Activated CD4-positive, alpha-beta memory T cell treated with anti-CD3 and anti-CD28 coated beads, Interleukin-2, amount 10 ng/mL, durations not matched to agents 7 days and 5 days (primary cell): Measurements from ENCODE around the gene ACTR3. TPM values are rescaled to one million over a fixed set of nuclear protein-coding genes. Genes with fewer than 3 reads are reported as not detected.
A peak's percentile ranks its signal among the peaks of the same experiment; 100 is the strongest.

ENCODE experiments used
- CTCF ChIA-PET: fragments of 350-600 bp; sonication (Branson Sonifier 250); formaldehyde crosslinking; loops from one replicate; lab custom pipeline; 2021; ENCODE audit warnings: antibody characterized with exemption, inconsistent platforms; lab: Charles Lee
- POLR2A ChIA-PET: fragments of 350-600 bp; sonication (Branson Sonifier 250); formaldehyde crosslinking; loops from one replicate; lab custom pipeline; 2021; ENCODE audit warnings: antibody characterized with exemption; lab: Charles Lee
- DNase-seq: peaks from one replicate; pipeline ENCODE4 v3.0.0-alpha.2; 2020
- H3K27ac Mint-ChIP-seq: one replicate; pipeline ENCODE4 v1.8.0; 2021; ENCODE audit warnings: mild to moderate bottlenecking, mixed read lengths
- H3K27me3 Mint-ChIP-seq: one replicate; pipeline ENCODE4 v1.8.0; 2021; ENCODE audit warnings: mixed read lengths
- H3K36me3 Mint-ChIP-seq: one replicate; pipeline ENCODE4 v1.8.0; 2021; ENCODE audit warnings: low read depth, mixed read lengths
- H3K4me1 Mint-ChIP-seq: one replicate; pipeline ENCODE4 v1.8.0; 2021; ENCODE audit warnings: mixed read lengths
- H3K4me3 Mint-ChIP-seq: one replicate; pipeline ENCODE4 v1.8.0; 2021; ENCODE audit warnings: mild to moderate bottlenecking, mixed read lengths
- H3K9me3 Mint-ChIP-seq: one replicate; pipeline ENCODE4 v1.8.0; 2021; ENCODE audit warnings: mixed read lengths
- total RNA-seq, 2 experiments: library from RNA; stranded (reverse); gene quantifications; one replicate each; pipeline ENCODE4 v1.2.3, GENCODE V29; 2021

Gene ACTR3
- total RNA-seq, 2 experiments from 2014 or later, result 580 to 592 TPM

DNA sequence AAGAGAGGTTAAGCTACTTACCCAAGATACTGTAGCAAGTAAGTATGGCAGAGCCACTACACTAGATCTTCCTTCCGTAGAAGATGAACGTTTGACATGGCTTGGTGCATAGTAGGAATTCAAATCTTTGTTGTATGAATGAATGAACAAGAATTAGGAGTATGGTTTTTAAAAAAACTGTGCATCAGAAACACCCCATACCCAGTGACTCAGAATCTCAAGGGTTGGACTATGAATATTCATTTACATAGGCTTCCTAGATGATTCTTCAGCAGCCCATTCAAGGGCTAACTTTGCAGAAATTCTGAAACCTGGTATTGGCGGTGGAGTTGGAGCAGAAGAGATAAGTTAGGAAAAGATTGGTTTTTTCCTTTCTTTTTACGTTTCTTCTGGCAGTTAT lies 5.4 kb downstream of the ACTR3 start:
- peaks cover 75% of the 10 kb centered on the region for H3K36me3 Mint-ChIP-seq
- ChIA-PET CTCF (interaction anchor here (1.2 to 2.1 kb wide), 2 partner anchors 19 to 139 kb away, joined by 5 to 8 read pairs; partner anchors contain the start of gene SLC35F5), POLR2A (interaction anchor here (1.0 to 4.1 kb wide), 5 partner anchors 9 to 139 kb away, joined by 3 to 29 read pairs (median 4); partner anchors contain the start of gene SLC35F5)
- DNase-seq, result no peak
- H3K27me3 Mint-ChIP-seq, result no peaks in the 10 kb centered on the region
- H3K4me3 Mint-ChIP-seq, result peak overlapping the region; percentile 99
- no peaks in the 10 kb centered on the region for H3K9me3 Mint-ChIP-seq
- peak overlapping the region; percentile 61 for H3K27ac Mint-ChIP-seq
- peaks cover 82% of the 10 kb centered on the region for H3K4me1 Mint-ChIP-seq

DNA sequence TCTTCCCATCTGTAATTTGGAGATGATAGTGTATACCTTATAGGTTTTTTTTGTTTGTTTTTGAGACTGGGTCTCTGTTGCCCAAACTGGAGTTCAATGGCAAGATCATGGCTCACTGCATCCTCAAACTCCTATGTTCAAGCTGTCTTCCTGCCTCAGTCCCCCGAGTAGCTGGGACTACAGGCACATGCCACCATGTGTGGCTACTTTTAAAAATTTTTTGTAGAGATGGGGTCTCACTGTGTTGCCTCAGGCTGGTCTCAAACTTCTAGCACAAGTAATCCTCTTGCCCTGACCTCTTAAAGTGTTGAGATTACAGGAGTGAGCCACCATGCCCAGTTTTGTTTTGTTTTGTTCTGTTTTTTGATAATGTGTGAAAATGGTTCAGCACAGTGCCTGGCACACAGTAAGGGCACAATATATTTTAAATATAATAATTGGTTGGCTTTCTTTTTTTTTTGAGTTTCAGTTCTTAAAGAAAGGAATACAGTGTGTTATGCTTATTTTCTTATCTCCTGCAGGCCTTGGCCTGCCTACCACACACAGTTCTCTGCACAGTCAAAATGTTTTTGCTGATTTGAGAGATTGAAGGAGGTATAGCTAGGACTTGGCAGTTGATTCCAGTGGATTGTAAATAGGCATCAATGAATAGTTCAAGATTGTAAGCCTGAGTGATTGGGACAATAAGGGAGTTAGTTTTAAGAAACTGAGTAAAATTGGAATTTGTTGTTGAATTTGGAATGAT lies 6.1 kb downstream of the ACTR3 start:
- H3K4me3 Mint-ChIP-seq, result peak overlapping the region; percentile 99
- CTCF ChIA-PET, result interaction anchor here (0.9 to 2.1 kb wide), 3 partner anchors 19 to 140 kb away, joined by 3 to 8 read pairs (median 5); partner anchors contain the start of gene SLC35F5
- H3K9me3 Mint-ChIP-seq, result no peaks in the 10 kb centered on the region
- peaks cover 78% of the 10 kb centered on the region for H3K36me3 Mint-ChIP-seq
- no peak for DNase-seq
- peaks cover 88% of the 10 kb centered on the region for H3K4me1 Mint-ChIP-seq
- no peaks in the 10 kb centered on the region for H3K27me3 Mint-ChIP-seq
- peak overlapping the region; percentile 61 for H3K27ac Mint-ChIP-seq
- POLR2A ChIA-PET, result interaction anchor here (1.0 to 4.1 kb wide), 7 partner anchors 7 to 140 kb away, joined by 3 to 29 read pairs (median 7); partner anchors contain the start of gene SLC35F5

DNA sequence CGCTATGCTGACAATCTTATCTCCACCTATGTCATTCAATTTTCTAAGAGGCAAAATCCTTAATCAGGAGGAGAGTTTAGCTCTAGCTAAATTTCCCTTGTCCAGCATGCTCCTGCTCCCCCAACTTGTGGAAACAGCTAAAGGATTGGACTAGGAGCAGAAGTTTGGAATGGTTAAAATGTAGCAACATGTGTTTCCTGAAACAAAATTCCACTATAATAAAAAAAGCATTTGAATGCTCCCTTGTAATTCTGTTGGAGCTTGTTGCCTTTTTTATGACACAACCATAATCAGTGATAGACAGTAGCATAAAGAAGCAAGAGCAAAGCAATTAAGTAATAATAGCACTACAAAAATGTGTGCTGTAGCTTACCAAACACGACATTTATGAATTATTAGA lies 6.9 kb downstream of the ACTR3 start:
- Mint-ChIP-seq H3K9me3 (no peaks in the 10 kb centered on the region), H3K4me3 (no peak overlapping the region), H3K27ac (no peak overlapping the region), H3K36me3 (peaks cover 72% of the 10 kb centered on the region), H3K4me1 (peaks cover 92% of the 10 kb centered on the region), H3K27me3 (no peaks in the 10 kb centered on the region)
- POLR2A ChIA-PET, result interaction anchor here (0.7 to 4.1 kb wide), 8 partner anchors 8 to 141 kb away, joined by 3 to 29 read pairs (median 6); partner anchors contain the start of gene SLC35F5
- no peak for DNase-seq
- CTCF ChIA-PET, result interaction anchor here (0.9 to 2.1 kb wide), 2 partner anchors 107 to 141 kb away, joined by 3 to 8 read pairs; partner anchors contain the start of gene SLC35F5

DNA sequence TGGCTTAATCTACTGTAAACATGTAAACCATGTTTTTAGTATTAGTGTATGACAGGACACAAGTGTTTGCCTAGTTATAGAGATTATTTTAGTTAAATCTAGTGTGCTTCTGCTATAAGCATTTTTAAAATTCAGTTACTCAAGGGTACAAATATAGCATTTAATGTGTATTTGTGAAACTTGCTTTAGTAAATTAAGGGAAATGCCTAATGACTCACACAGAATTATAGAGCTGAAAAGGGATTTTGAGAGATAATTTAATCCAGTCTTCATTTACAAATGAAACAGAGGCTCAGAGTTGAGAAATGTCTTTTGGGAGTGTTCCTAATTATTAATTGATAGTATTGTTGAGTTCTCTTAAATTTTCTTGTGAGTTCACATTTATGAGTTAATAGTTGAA lies 8.2 kb downstream of the ACTR3 start:
- DNase-seq, result no peak
- H3K9me3 Mint-ChIP-seq, result no peaks in the 10 kb centered on the region
- POLR2A ChIA-PET, result interaction anchor here (1.3 to 2.1 kb wide), 4 partner anchors 10 to 47 kb away, joined by 4 to 7 read pairs (median 6); no protein-coding TSS in a partner anchor
- H3K4me1 Mint-ChIP-seq, result peaks cover 92% of the 10 kb centered on the region
- no peaks in the 10 kb centered on the region for H3K27me3 Mint-ChIP-seq
- peaks cover 71% of the 10 kb centered on the region for H3K36me3 Mint-ChIP-seq
- CTCF ChIA-PET, result no interaction called here
- H3K4me3 Mint-ChIP-seq, result peak overlapping the region; percentile 48
- peak overlapping the region; percentile 1 for H3K27ac Mint-ChIP-seq

DNA sequence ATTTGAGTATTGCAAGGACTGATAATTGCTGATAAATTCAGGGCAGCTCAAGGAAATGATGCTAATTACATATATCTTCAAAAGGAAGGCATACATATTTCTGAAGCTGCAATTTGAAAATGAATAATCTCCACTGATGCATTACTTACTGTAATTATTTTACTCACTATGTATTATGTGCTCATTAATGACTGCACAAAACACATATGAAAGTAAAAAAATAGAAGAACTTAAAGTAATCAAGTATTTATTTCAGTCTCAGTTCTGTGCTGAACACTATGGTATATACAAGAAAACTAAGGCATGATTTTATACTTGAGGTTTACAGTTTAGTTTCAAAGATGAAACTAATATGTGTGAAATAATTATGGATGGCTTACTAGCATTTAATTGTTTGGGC lies 9.3 kb downstream of the ACTR3 start:
- H3K27ac Mint-ChIP-seq, result no peak overlapping the region
- CTCF ChIA-PET, result interaction anchor here (1.0 kb wide), 1 partner anchor 80 kb away, joined by 3 read pairs; no protein-coding TSS in a partner anchor

DNA sequence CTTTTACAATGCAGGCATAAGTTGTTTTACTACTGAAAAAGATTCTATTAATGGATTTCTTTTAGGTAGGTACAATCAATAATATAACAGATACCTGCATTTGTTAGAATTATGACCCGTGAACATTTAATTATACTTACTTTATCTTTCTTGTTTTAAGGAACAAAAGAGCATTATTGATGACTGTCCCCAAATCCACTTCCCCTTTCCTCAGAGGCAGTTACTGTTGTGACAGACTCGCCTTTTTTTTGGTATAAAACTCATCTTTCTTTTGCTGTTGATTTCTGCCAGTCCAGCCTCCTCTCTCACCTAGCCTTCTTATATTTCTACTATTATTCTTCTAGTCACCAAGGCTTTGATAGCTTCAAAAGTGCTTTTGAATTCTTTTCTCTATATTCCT lies 12.1 kb downstream of the ACTR3 start:
- ChIA-PET CTCF (no interaction called here), POLR2A (interaction anchor here (0.6 to 1.9 kb wide), 4 partner anchors 9 to 51 kb away, joined by 3 to 9 read pairs (median 4); partner anchors contain the start of gene ACTR3)
- DNase-seq, result no peak
- Mint-ChIP-seq H3K27ac (no peak overlapping the region), H3K4me3 (no peak overlapping the region), H3K27me3 (no peaks in the 10 kb centered on the region), H3K9me3 (peaks cover 2% of the 10 kb centered on the region), H3K4me1 (peaks cover 89% of the 10 kb centered on the region), H3K36me3 (peaks cover 70% of the 10 kb centered on the region)

More for the DNA sequence above, 9.3 kb downstream of the ACTR3 start:
- H3K27me3 Mint-ChIP-seq, result no peaks in the 10 kb centered on the region
- peaks cover 91% of the 10 kb centered on the region for H3K4me1 Mint-ChIP-seq
- H3K36me3 Mint-ChIP-seq, result peaks cover 71% of the 10 kb centered on the region
- POLR2A ChIA-PET, result interaction anchor here (0.8 to 2.1 kb wide), 3 partner anchors 9 to 143 kb away, joined by 3 to 7 read pairs (median 6); partner anchors contain the start of gene SLC35F5
- DNase-seq, result no peak
- no peak overlapping the region for H3K4me3 Mint-ChIP-seq
- no peaks in the 10 kb centered on the region for H3K9me3 Mint-ChIP-seq

DNA sequence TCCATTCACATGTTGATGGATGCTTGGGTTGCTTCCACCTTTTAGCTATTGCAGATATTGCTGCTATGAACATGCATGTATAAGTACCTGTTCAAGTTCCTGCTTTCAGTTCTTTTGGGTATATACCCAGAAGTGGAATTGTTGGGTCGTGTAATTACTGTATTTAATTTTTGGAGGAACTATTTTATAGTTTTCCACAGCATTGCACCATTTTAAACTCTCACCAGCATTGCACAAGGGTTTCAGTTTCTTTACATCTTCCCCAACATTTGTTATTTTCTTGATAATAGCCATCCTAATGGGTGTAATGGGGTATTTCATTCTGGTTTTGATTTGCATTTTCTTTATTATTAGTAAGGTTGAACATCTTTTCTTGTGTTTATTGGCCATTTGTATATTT lies 16.0 kb downstream of the ACTR3 start:
- Mint-ChIP-seq H3K27ac (no peak overlapping the region), H3K27me3 (no peaks in the 10 kb centered on the region), H3K9me3 (peaks cover 2% of the 10 kb centered on the region), H3K36me3 (peaks cover 67% of the 10 kb centered on the region), H3K4me3 (no peak overlapping the region), H3K4me1 (peaks cover 82% of the 10 kb centered on the region)
- CTCF ChIA-PET, result no interaction called here
- no peak for DNase-seq
- POLR2A ChIA-PET, result interaction anchor here (1.8 kb wide), 1 partner anchor 11 kb away, joined by 4 read pairs; no protein-coding TSS in a partner anchor

DNA sequence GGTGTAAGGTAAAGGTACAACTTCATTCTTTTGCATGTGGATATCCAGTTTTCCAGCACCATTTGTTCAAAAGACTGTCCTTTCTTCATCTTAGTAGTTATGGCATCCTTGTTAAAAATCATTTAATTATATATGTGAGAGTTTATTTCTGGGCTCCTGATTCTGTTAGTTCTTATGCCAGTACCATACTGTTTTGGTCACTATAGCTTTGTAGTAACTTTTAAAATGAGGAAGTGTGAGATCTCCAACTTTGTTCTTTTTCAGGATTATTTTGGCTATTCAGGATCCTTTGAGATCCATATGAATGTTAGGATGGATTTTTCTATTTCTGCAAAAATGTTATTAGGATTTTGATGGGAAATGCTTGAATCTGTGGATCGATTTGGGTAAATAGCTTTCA lies 16.8 kb downstream of the ACTR3 start:
- Mint-ChIP-seq H3K27ac (no peak overlapping the region), H3K27me3 (no peaks in the 10 kb centered on the region)
- POLR2A ChIA-PET, result interaction anchor here (0.8 to 1.8 kb wide), 4 partner anchors 10 to 47 kb away, joined by 3 to 10 read pairs (median 4); partner anchors contain the start of gene ACTR3

DNA sequence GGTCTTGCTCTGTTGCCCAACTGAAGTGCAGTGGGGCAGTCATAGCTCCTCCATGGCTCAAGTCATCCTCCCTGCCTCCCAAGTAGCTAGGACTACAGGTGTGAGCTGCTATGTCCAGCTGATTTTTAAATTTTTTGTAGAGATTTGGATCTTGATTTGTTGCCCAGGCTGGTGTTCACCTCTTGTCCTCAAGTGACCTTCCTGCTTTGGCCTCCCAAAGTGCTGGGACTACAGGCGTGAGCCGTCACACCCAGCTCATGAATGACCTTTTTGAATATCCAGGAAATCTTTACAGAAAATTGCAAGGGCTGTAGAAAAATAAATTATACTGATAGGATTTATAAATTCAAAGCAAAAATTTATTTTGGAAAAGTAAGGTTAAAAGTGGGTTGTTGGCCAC lies 17.4 kb downstream of the ACTR3 start:
- Mint-ChIP-seq H3K27me3 (no peaks in the 10 kb centered on the region), H3K9me3 (peaks cover 2% of the 10 kb centered on the region), H3K4me1 (peaks cover 78% of the 10 kb centered on the region), H3K36me3 (peaks cover 69% of the 10 kb centered on the region), H3K27ac (no peak overlapping the region), H3K4me3 (no peak overlapping the region)
- ChIA-PET POLR2A (interaction anchor here (0.8 to 1.8 kb wide), 4 partner anchors 10 to 46 kb away, joined by 3 to 10 read pairs (median 4); partner anchors contain the start of gene ACTR3), CTCF (interaction anchor here (0.9 kb wide), 1 partner anchor 52 kb away, joined by 4 read pairs; no protein-coding TSS in a partner anchor)
- DNase-seq, result no peak

More for the DNA sequence above, 16.8 kb downstream of the ACTR3 start:
- Mint-ChIP-seq H3K9me3 (peaks cover 2% of the 10 kb centered on the region), H3K4me3 (no peak overlapping the region), H3K4me1 (peaks cover 78% of the 10 kb centered on the region), H3K36me3 (peaks cover 72% of the 10 kb centered on the region)
- CTCF ChIA-PET, result interaction anchor here (0.9 kb wide), 1 partner anchor 53 kb away, joined by 4 read pairs; no protein-coding TSS in a partner anchor
- no peak for DNase-seq

DNA sequence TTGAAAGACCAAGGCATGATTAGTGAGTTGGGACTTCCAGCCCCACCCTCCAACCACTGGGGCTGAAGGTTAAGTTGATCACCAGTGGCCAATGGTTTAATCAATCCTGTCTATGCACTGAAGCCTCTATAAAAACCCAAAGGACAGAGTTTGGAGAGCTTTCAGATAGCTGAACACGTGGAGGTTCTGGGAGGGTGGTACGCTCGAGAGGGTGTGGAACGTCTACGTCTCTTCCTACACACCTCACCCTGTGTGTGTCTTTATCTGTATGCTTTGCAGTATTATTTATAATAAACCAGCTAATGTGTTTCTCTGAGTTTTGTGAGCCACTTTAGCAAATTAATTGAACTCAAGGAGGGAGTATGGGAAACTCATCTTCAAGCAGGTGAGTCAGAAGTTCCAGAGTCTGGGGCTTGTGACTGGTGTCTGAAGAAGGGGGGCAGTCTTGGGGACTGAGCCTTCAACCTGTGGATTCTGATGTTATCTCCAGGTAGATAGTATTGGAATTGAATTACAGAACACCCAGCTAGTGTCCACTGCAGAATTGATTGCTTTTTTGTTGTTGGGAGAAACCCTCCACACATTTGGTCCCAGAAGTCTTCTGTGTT lies 20.3 kb downstream of the ACTR3 start:
- Mint-ChIP-seq H3K4me3 (no peak overlapping the region), H3K27me3 (no peaks in the 10 kb centered on the region), H3K36me3 (peaks cover 65% of the 10 kb centered on the region), H3K9me3 (peaks cover 2% of the 10 kb centered on the region), H3K4me1 (peaks cover 72% of the 10 kb centered on the region), H3K27ac (peak overlapping the region; percentile 47)
- DNase-seq, result no peak
- CTCF ChIA-PET, result interaction anchor here (0.6 to 1.6 kb wide), 2 partner anchors 16 to 59 kb away, joined by 3 to 4 read pairs; no protein-coding TSS in a partner anchor
- POLR2A ChIA-PET, result interaction anchor here (1.2 to 3.3 kb wide), 4 partner anchors 12 to 154 kb away, joined by 3 to 11 read pairs (median 4); partner anchors contain the start of genes ACTR3 and SLC35F5

DNA sequence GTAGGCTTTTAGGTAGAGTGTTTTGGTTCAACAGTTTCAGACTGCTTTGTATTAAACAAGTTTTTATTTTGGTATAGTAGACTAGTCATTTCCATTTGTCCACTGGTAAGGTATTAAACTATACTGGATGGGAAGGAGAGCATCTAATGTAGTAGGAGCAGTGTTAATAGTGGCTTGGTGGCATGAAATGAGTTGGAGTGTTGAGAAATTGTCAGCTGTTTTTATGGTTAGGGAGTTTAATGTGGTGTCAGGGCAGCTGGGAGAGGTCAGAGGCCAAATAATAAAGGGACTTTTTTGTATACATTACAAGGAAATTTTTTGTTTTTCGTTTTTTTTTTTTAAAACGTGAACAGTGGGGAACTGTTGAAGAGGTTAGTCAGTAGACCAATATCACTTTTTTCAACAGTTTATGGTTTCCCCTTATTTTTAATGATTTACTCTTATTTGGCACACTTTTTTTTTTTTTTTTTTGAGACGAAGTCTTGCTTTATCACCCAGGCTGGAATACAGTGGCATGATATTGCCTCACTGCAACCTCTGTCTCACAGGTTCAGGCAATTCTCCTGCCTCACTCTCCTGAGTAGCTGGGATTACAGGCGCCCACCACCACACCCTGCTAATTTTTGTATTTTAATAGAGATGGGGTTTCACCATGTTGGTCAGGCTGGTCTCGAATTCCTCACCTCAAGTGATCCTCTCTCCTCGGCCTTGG lies 21.2 kb downstream of the ACTR3 start:
- no peak overlapping the region for H3K27ac Mint-ChIP-seq
- ChIA-PET CTCF (interaction anchor here (0.6 to 1.6 kb wide), 3 partner anchors 17 to 60 kb away, joined by 3 to 4 read pairs (median 3); no protein-coding TSS in a partner anchor), POLR2A (interaction anchor here (1.2 to 3.3 kb wide), 4 partner anchors 12 to 155 kb away, joined by 3 to 11 read pairs (median 5); partner anchors contain the start of gene SLC35F5)
- peaks cover 62% of the 10 kb centered on the region for H3K36me3 Mint-ChIP-seq
- H3K4me3 Mint-ChIP-seq, result no peak overlapping the region
- no peak for DNase-seq
- H3K4me1 Mint-ChIP-seq, result peaks cover 69% of the 10 kb centered on the region
- no peaks in the 10 kb centered on the region for H3K9me3 Mint-ChIP-seq
- no peaks in the 10 kb centered on the region for H3K27me3 Mint-ChIP-seq
